ENCODE data around the gene RAB6D. TPM values are rescaled to one million over a fixed set of nuclear protein-coding genes. Genes with fewer than 3 reads are reported as not detected.
"Not testable (repeated sequence)": the region's sequence is repeated elsewhere in the genome, so short reads cannot be mapped to it uniquely, and the experiment has no call there.

RAB6D gene
- total RNA-seq, 1 donor from 2014 or later, result not detected

- H3K9me3 Mint-ChIP-seq, result no peaks in the 10 kb centered on the region
- ChIA-PET POLR2A (no interaction called here), CTCF (no interaction called here)
- DNase-seq (no peak), ATAC-seq (ENCODE audit: low read depth) (no peak)
- no peaks in the 10 kb centered on the region for H3K36me3 Mint-ChIP-seq (ENCODE audit: low read depth)
- no peak overlapping the region for H3K27ac Mint-ChIP-seq
- TF ChIP-seq CTCF (IDR thresholded peaks at IDR 0.05), result no peak
- intact Hi-C loops (cut with micrococcal nuclease), result no loop called here
- H3K27me3 Mint-ChIP-seq, result peaks cover 3% of the 10 kb centered on the region
- H3K4me1 Mint-ChIP-seq, result no peaks in the 10 kb centered on the region
- H3K4me3 Mint-ChIP-seq, result no peak overlapping the region
Measured at GRCh38 chr2:131394147-131394931, 30.4 kb upstream of the RAB6D start.

GRCh38 chr2:131391953-131392352 is 28.0 kb upstream of the RAB6D start:
- intact Hi-C loops (cut with micrococcal nuclease), result not testable (repeated sequence)

GRCh38 chr2:131391471-131391870 is 27.5 kb upstream of the RAB6D start:
- DNase-seq; intact Hi-C loops (cut with micrococcal nuclease); CTCF ChIA-PET; H3K27ac Mint-ChIP-seq; H3K4me1 Mint-ChIP-seq; H3K9me3 Mint-ChIP-seq; H3K27me3 Mint-ChIP-seq; H3K4me3 Mint-ChIP-seq; H3K36me3 Mint-ChIP-seq (ENCODE audit: low read depth); POLR2A ChIA-PET; ATAC-seq (ENCODE audit: low read depth): not testable (repeated sequence)

More at GRCh38 chr2:131391953-131392352, 28.0 kb upstream of the RAB6D start:
- H3K4me1 Mint-ChIP-seq; H3K27me3 Mint-ChIP-seq; POLR2A ChIA-PET; ATAC-seq (ENCODE audit: low read depth); H3K36me3 Mint-ChIP-seq (ENCODE audit: low read depth); H3K9me3 Mint-ChIP-seq; H3K4me3 Mint-ChIP-seq; DNase-seq; H3K27ac Mint-ChIP-seq; CTCF ChIA-PET: not testable (repeated sequence)

GRCh38 chr2:131390495-131391130 is 26.6 kb upstream of the RAB6D start:
- H3K9me3 Mint-ChIP-seq; H3K4me3 Mint-ChIP-seq; H3K36me3 Mint-ChIP-seq (ENCODE audit: low read depth); POLR2A ChIA-PET; DNase-seq; H3K27ac Mint-ChIP-seq; intact Hi-C loops (cut with micrococcal nuclease); CTCF ChIA-PET; H3K4me1 Mint-ChIP-seq; ATAC-seq (ENCODE audit: low read depth): not testable (repeated sequence)
- H3K27me3 Mint-ChIP-seq, result peaks cover 12% of the 10 kb centered on the region

GRCh38 chr2:131389657-131390056 is 25.7 kb upstream of the RAB6D start:
- Mint-ChIP-seq H3K27me3 (peaks cover 12% of the 10 kb centered on the region), H3K4me3 (no peak overlapping the region), H3K36me3 (ENCODE audit: low read depth) (no peaks in the 10 kb centered on the region), H3K4me1 (no peaks in the 10 kb centered on the region), H3K27ac (no peak overlapping the region), H3K9me3 (no peaks in the 10 kb centered on the region)
- TF ChIP-seq CTCF (IDR thresholded peaks at IDR 0.05), result no peak
- intact Hi-C loops (cut with micrococcal nuclease), result no loop called here
- DNase-seq (no peak), ATAC-seq (ENCODE audit: low read depth) (no peak)
- ChIA-PET POLR2A (no interaction called here), CTCF (no interaction called here)

- peaks cover 12% of the 10 kb centered on the region for H3K27me3 Mint-ChIP-seq
- ATAC-seq (ENCODE audit: low read depth); intact Hi-C loops (cut with micrococcal nuclease); H3K27ac Mint-ChIP-seq; H3K4me3 Mint-ChIP-seq; POLR2A ChIA-PET; H3K9me3 Mint-ChIP-seq; CTCF ChIA-PET; H3K36me3 Mint-ChIP-seq (ENCODE audit: low read depth); H3K4me1 Mint-ChIP-seq; DNase-seq: not testable (repeated sequence)
Measured at GRCh38 chr2:131388834-131389233, 24.9 kb upstream of the RAB6D start.

GRCh38 chr2:131373111-131373510 is 9.1 kb upstream of the RAB6D start:
- CTCF ChIA-PET, result not testable (repeated sequence)

More at GRCh38 chr2:131373111-131373510, 9.1 kb upstream of the RAB6D start:
- H3K4me3 Mint-ChIP-seq; DNase-seq; ATAC-seq (ENCODE audit: low read depth); H3K27me3 Mint-ChIP-seq; intact Hi-C loops (cut with micrococcal nuclease); H3K9me3 Mint-ChIP-seq; H3K4me1 Mint-ChIP-seq; H3K36me3 Mint-ChIP-seq (ENCODE audit: low read depth); H3K27ac Mint-ChIP-seq; POLR2A ChIA-PET: not testable (repeated sequence)
